ENCODE measurements around the gene SMARCB1. TPM values are rescaled to one million over a fixed set of nuclear protein-coding genes. Genes with fewer than 3 reads are reported as not detected.

Gene SMARCB1
- total and polyA plus RNA-seq, 2 experiments from 2014 or later: 147 to 175 TPM

DNA sequence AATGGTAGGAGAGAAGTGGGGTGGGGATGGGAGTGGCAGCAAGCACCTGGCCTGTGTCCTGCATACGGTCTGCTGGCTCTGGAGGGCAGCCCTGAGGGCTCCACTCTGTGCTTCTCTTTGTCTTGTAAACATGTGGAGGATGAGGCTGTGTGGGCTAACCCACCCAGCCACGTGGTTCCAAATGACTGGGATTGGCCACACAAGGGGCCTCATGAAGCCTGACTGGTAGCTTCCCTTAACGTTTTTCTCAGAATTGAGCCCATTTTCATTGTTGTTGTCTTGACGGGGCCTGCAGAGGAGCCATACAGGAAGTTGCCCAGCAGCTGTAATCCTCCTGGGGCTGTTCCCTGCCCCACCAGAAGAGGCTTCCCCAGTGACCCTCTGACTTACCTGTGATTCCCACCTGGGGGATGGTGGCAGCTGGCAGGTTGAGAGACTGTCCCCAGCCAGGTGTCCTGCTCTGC, 34.0 kb downstream of the SMARCB1 start:
- Histone ChIP-seq H3K36me3 (peaks cover 54% of the 10 kb centered on the region), H3K4me3 (no peak overlapping the region), H3K9me3 (ENCODE audit: low read depth) (no peaks in the 10 kb centered on the region), H3K4me1 (ENCODE audit: low read depth) (peaks cover 5% of the 10 kb centered on the region), H3K27ac (no peak overlapping the region), H3K27me3 (no peaks in the 10 kb centered on the region)
- no peak for DNase-seq (ENCODE audit: low read depth in 1 of 2, low spot score in 1 of 2)
- TF ChIP-seq, protein P1, sequence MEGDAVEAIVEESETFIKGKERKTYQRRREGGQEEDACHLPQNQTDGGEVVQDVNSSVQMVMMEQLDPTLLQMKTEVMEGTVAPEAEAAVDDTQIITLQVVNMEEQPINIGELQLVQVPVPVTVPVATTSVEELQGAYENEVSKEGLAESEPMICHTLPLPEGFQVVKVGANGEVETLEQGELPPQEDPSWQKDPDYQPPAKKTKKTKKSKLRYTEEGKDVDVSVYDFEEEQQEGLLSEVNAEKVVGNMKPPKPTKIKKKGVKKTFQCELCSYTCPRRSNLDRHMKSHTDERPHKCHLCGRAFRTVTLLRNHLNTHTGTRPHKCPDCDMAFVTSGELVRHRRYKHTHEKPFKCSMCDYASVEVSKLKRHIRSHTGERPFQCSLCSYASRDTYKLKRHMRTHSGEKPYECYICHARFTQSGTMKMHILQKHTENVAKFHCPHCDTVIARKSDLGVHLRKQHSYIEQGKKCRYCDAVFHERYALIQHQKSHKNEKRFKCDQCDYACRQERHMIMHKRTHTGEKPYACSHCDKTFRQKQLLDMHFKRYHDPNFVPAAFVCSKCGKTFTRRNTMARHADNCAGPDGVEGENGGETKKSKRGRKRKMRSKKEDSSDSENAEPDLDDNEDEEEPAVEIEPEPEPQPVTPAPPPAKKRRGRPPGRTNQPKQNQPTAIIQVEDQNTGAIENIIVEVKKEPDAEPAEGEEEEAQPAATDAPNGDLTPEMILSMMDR (IDR thresholded peaks at IDR 0.05; ENCODE audit: low read depth, low read length): no peak

DNA sequence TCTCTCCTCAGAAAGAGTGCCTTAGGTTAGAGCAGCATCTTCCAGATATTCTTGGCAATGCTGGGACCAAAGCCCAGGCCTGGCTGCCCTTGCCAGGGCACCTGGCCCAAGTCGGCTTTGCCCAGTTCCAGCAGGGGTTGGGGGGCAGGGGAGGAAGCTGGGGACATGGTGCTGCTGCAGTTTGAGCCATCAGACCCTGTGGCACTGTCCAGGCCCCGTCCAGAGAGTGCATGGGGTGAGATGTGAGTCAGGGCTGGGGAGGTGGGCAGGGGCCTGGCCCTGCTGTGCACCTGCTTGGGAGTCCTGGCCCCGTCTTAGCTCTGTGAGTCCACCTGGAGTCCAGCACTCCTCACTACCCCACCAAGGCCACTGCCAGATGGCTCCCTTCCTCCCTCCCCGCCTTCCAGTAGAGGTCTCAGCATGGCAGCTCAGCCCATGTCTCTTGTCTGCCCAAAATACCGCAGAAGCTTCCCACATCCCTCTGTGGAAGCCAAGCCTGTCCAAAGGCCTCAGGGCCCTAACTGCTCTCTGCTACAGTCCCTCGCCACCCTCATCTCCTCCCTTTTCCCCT, 35.4 kb downstream of the SMARCB1 start:
- Histone ChIP-seq H3K36me3 (peaks cover 56% of the 10 kb centered on the region), H3K27me3 (no peaks in the 10 kb centered on the region), H3K27ac (no peak overlapping the region), H3K4me3 (no peak overlapping the region), H3K4me1 (ENCODE audit: low read depth) (peaks cover 17% of the 10 kb centered on the region), H3K9me3 (ENCODE audit: low read depth) (no peaks in the 10 kb centered on the region)
- TF ChIP-seq, protein P1 (IDR thresholded peaks at IDR 0.05; ENCODE audit: low read depth, low read length): no peak
- no peak for DNase-seq (ENCODE audit: low read depth in 1 of 2, low spot score in 1 of 2)

DNA sequence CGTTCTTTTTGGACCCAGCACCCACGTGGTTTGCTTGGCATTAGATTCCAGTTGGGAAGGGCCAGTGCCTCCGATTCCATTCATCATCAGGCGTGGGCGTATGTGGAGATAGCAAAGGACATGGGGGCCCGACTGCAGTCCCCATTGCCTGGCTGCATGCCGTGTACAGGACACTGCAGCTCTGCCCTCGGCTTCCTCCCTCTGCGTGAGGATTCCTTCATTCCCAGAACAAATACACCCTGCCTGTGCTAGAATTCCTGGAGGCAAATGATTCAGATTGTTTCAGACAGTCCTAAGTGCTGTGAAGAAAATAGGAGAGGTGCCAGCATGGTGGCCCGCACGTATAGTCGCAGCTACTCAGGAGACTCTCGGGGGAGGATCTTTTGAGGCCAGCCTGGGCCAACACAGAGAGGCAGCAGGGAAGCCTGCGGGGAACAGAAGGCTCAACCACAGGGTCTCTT, 36.6 kb downstream of the SMARCB1 start:
- H3K36me3 ChIP-seq: peaks cover 53% of the 10 kb centered on the region
- H3K27ac ChIP-seq: peak overlapping the region; percentile 30
- H3K27me3 ChIP-seq: no peaks in the 10 kb centered on the region
- H3K9me3 ChIP-seq (ENCODE audit: low read depth): no peaks in the 10 kb centered on the region
- peak in 1 of 2 donors; percentile 32 for DNase-seq (ENCODE audit: low read depth in 1 of 2, low spot score in 1 of 2)
- H3K4me1 ChIP-seq (ENCODE audit: low read depth): peaks cover 21% of the 10 kb centered on the region
- H3K4me3 ChIP-seq: no peak overlapping the region
- TF ChIP-seq, protein P1 (IDR thresholded peaks at IDR 0.05; ENCODE audit: low read depth, low read length): no peak

DNA sequence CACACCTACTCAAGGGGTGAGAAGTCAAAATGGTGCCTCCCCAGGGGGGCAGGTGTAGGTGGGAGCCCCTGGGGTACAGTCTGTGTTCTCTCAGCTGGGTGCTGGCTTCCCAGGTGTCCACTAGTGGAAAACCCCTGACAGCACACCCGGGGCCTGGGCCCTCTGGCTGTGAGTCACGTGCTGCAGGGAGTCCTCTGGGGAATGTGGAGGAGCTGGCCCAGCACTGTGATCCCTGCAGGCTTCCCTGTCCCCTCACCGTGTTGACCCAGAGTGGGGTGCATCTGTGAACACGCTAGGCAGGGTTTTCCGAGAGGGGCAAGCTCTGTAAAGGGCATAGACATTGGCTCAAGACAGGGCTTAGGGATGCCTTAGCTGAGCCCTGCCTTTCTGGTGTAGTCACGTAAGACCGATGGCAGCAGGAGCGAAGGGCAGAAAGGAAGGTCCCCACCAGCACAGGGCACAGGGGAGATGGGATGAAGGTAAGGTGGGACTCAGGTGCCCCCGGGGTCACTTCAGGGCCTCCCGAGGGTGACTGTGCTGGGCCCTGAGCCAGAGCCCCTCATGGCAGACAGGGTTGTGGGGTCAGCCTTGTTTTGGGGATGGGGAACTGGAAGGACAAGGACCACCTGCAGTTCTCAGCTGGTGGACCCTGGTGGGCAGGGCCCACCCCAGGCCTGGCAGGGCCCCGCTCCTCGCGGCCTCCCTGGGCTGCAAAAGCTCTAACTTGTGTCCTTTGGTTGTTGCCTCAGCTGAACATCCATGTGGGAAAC, 37.9 kb downstream of the SMARCB1 start:
- H3K4me3 ChIP-seq: no peak overlapping the region
- TF ChIP-seq, protein P1 (IDR thresholded peaks at IDR 0.05; ENCODE audit: low read depth, low read length): no peak
- H3K27me3 ChIP-seq: no peaks in the 10 kb centered on the region
- H3K36me3 ChIP-seq: peaks cover 47% of the 10 kb centered on the region
- no peaks in the 10 kb centered on the region for H3K9me3 ChIP-seq (ENCODE audit: low read depth)
- DNase-seq (ENCODE audit: low read depth in 1 of 2, low spot score in 1 of 2): no peak
- H3K4me1 ChIP-seq (ENCODE audit: low read depth): peaks cover 21% of the 10 kb centered on the region
- peak overlapping the region; percentile 86 for H3K27ac ChIP-seq

DNA sequence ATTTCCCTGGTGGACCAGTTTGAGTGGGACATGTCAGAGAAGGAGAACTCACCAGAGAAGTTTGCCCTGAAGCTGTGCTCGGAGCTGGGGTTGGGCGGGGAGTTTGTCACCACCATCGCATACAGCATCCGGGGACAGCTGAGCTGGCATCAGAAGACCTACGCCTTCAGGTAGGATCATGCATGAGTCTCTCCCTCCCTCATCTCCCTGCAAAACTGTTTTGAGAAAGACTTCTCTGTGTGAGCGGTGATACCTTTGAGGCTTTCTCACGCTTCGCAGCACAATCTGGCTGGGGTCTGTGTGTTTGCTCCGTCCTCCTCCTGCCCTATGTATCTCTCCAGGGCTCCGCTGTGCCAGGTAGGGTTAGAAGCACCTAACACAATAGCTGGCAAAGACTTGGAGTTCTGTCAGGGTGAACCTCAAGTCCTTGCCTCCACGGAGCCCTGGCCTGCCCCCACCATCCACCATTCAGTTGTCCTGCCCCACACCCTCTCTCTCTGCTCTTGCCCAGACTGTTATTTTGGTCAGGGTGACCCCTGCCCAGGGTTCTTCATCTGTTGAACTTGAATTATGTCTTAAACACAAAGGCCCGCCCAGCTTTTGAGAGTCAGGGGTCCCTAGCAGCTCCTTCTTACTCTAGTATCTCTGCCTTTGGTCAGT, 38.6 kb downstream of the SMARCB1 start:
- DNase-seq (ENCODE audit: low read depth in 1 of 2, low spot score in 1 of 2): no peak
- peaks cover 21% of the 10 kb centered on the region for H3K4me1 ChIP-seq (ENCODE audit: low read depth)
- H3K27me3 ChIP-seq: no peaks in the 10 kb centered on the region
- H3K36me3 ChIP-seq: peaks cover 43% of the 10 kb centered on the region
- TF ChIP-seq, protein P1 (IDR thresholded peaks at IDR 0.05; ENCODE audit: low read depth, low read length): no peak
- no peak overlapping the region for H3K4me3 ChIP-seq
- H3K27ac ChIP-seq: peak overlapping the region; percentile 86
- H3K9me3 ChIP-seq (ENCODE audit: low read depth): no peaks in the 10 kb centered on the region
